ENCODE data around the gene CNGB1. TPM values are rescaled to one million over a fixed set of nuclear protein-coding genes. Genes with fewer than 3 reads are reported as not detected.

The CNGB1 gene
- polyA plus RNA-seq, 1 donor (not counting 4 experiments of a cell fraction or from before 2014, with no cell fraction given) = 0.08 TPM

- Histone ChIP-seq H3K4me2 (ENCODE audit: control insufficient read depth, extremely low read depth, insufficient read depth, low read depth, low read length) (peak overlapping the region; percentile 81), H3K9me1 (ENCODE audit: control insufficient read depth, extremely low read depth, insufficient read depth, low read length) (no peaks in the 10 kb centered on the region), H3K27ac (ENCODE audit: control insufficient read depth, insufficient read depth, low read length) (no peak overlapping the region), H2AFZ (ENCODE audit: control insufficient read depth, low read length) (peak overlapping the region; percentile 80), H4K20me1 (ENCODE audit: control insufficient read depth, extremely low read depth, insufficient read depth, low read length) (no peaks in the 10 kb centered on the region), H3K9me3 (ENCODE audit: control insufficient read depth, low read depth, low read length) (no peaks in the 10 kb centered on the region), H3K4me3 (ENCODE audit: control insufficient read depth in 2 of 3, extremely low read depth in 1 of 3, insufficient read depth in 2 of 3, low read depth in 1 of 3, low read length in 3 of 3) (peak overlapping the region; percentile 61 to 68 (median 62)), H3K79me2 (ENCODE audit: control insufficient read depth, insufficient read depth, low read length) (no peaks in the 10 kb centered on the region), H3K27me3 (ENCODE audit: control insufficient read depth, extremely low read depth, insufficient read depth, low read length) (peaks cover 6% of the 10 kb centered on the region), H3K36me3 (ENCODE audit: control insufficient read depth in 2 of 2, extremely low read depth in 1 of 2, insufficient read depth in 2 of 2, low read length in 2 of 2) (no peaks in the 10 kb centered on the region), H3K9ac (ENCODE audit: control insufficient read depth, extremely low read depth, insufficient read depth, low read length) (peak overlapping the region; percentile 28), H3K4me1 (ENCODE audit: control insufficient read depth, extremely low read depth, insufficient read depth, low read length) (peaks cover 15% of the 10 kb centered on the region)
- dilution Hi-C loops (cut with MboI; ENCODE audit: extremely low pct_ligation_motif_present, low sequenced_read_pairs) = no loop called here
- TF ChIP-seq CTCF (optimal IDR thresholded peaks at IDR 0.05 in 1 of 3, IDR thresholded peaks at IDR 0.05 in 1 of 3, conservative IDR thresholded peaks at IDR 0.05 in 1 of 3; ENCODE audit: extremely low read depth in 1 of 3, insufficient read depth in 2 of 3, low read length in 3 of 3) (no peak), EZH2 (IDR thresholded peaks at IDR 0.05; ENCODE audit: low read length) (no peak)
- FAIRE-seq (peak; percentile 17), DNase-seq (ENCODE audit: low read depth, low spot score) (no peak)
Observed at GRCh38 chr16:57985204-57986181, 14.6 kb upstream of the CNGB1 start.

- Histone ChIP-seq H3K9me1 (ENCODE audit: control insufficient read depth, extremely low read depth, insufficient read depth, low read length) (no peaks in the 10 kb centered on the region), H3K79me2 (ENCODE audit: control insufficient read depth, insufficient read depth, low read length) (no peaks in the 10 kb centered on the region), H3K36me3 (ENCODE audit: control insufficient read depth in 2 of 2, extremely low read depth in 1 of 2, insufficient read depth in 2 of 2, low read length in 2 of 2) (no peaks in the 10 kb centered on the region), H3K4me1 (ENCODE audit: control insufficient read depth, extremely low read depth, insufficient read depth, low read length) (peaks cover 15% of the 10 kb centered on the region), H3K9me3 (ENCODE audit: control insufficient read depth, low read depth, low read length) (no peaks in the 10 kb centered on the region), H2AFZ (ENCODE audit: control insufficient read depth, low read length) (peak overlapping the region; percentile 85), H3K9ac (ENCODE audit: control insufficient read depth, extremely low read depth, insufficient read depth, low read length) (peak overlapping the region; percentile 52), H4K20me1 (ENCODE audit: control insufficient read depth, extremely low read depth, insufficient read depth, low read length) (no peaks in the 10 kb centered on the region), H3K4me3 (ENCODE audit: control insufficient read depth in 2 of 3, extremely low read depth in 1 of 3, insufficient read depth in 2 of 3, low read depth in 1 of 3, low read length in 3 of 3) (peak overlapping the region; percentile 61 to 68 (median 62)), H3K4me2 (ENCODE audit: control insufficient read depth, extremely low read depth, insufficient read depth, low read depth, low read length) (peak overlapping the region; percentile 81), H3K27ac (ENCODE audit: control insufficient read depth, insufficient read depth, low read length) (no peak overlapping the region), H3K27me3 (ENCODE audit: control insufficient read depth, extremely low read depth, insufficient read depth, low read length) (peaks cover 6% of the 10 kb centered on the region)
- dilution Hi-C loops (cut with MboI; ENCODE audit: extremely low pct_ligation_motif_present, low sequenced_read_pairs) = no loop called here
- no peak for TF ChIP-seq EZH2 (IDR thresholded peaks at IDR 0.05; ENCODE audit: low read length)
- no peak for TF ChIP-seq CTCF (optimal IDR thresholded peaks at IDR 0.05 in 1 of 3, IDR thresholded peaks at IDR 0.05 in 1 of 3, conservative IDR thresholded peaks at IDR 0.05 in 1 of 3; ENCODE audit: extremely low read depth in 1 of 3, insufficient read depth in 2 of 3, low read length in 3 of 3)
- DNase-seq (ENCODE audit: low read depth, low spot score) (peak; percentile 83), FAIRE-seq (peak; percentile 48)
Observed at GRCh38 chr16:57984443-57985203, 13.7 kb upstream of the CNGB1 start.

All from keratinocyte (primary cell).